ENCODE data around the gene CRLF1.

- TF ChIP-seq CTCF (conservative IDR thresholded peaks at IDR 0.05; ENCODE audit: low read length) = no peak
- no peak for TF ChIP-seq EZH2phosphoT487 (IDR thresholded peaks at IDR 0.05; ENCODE audit: borderline replicate concordance)
Measured at GRCh38 chr19:18566953-18567352, 39.6 kb downstream of the CRLF1 start.

Measured in Loucy (cell line).